PC-9 (cell line): ENCODE results near the gene ERH. TPM values are rescaled to one million over a fixed set of nuclear protein-coding genes. Genes with fewer than 3 reads are reported as not detected.

Experiments
- BruUV-seq: library from RNA; stranded (reverse); fragments of 400-500 nt; replicated peaks from 2 replicates; lab custom pipeline; 2021; lab: Mats Ljungman, UMichigan
- CTCF ChIA-PET: fragments of 300-600 bp; sonication (Branson Sonifier 250); formaldehyde crosslinking; loops from one replicate; lab custom pipeline; 2022; ENCODE audit warnings: antibody characterized with exemption; lab: Charles Lee
- POLR2A ChIA-PET: fragments of 300-600 bp; sonication (Branson Sonifier 250); formaldehyde crosslinking; loops from one replicate; lab custom pipeline; 2022; ENCODE audit warnings: antibody characterized with exemption; ENCODE audit not compliant: unreplicated experiment; lab: Charles Lee
- DNase-seq, 2 experiments: peaks; one replicate each; pipeline versions ENCODE4 v3.0.0 to v3.0.0-alpha.2; 2015 to 2022; ENCODE audit warnings: mixed read lengths in 1 of 2
- H2AFZ ChIP-seq: fragments of 200-600 bp; sonication (generic); 2 replicates; pipeline ENCODE4 v1.8.1; 2017; ENCODE audit warnings: antibody characterized with exemption
- H3F3A ChIP-seq: fragments of 200-600 bp; sonication (generic); 2 replicates; pipeline ENCODE4 v1.8.1; 2017; ENCODE audit warnings: antibody characterized with exemption, mild to moderate bottlenecking, low read depth; ENCODE audit not compliant: insufficient read depth
- H3K27ac ChIP-seq: fragments of 200-600 bp; sonication (generic); 2 replicates; pipeline ENCODE4 v1.6.1; 2016; ENCODE audit warnings: mixed run types
- H3K27me3 ChIP-seq: fragments of 200-600 bp; sonication (generic); 2 replicates; pipeline ENCODE4 v1.6.1; 2016; ENCODE audit warnings: low read depth, mixed run types; ENCODE audit not compliant: insufficient read depth
- H3K36me3 ChIP-seq: fragments of 200-600 bp; sonication (generic); 2 replicates; pipeline ENCODE4 v1.6.1; 2016; ENCODE audit warnings: low read depth, mixed run types
- H3K4me1 ChIP-seq: fragments of 200-600 bp; sonication (generic); replicated peaks from 2 replicates; pipeline ENCODE4 v1.6.1; 2016; ENCODE audit warnings: mixed run types; ENCODE audit not compliant: insufficient read depth
- H3K4me2 ChIP-seq: fragments of 200-600 bp; sonication (generic); 2 replicates; pipeline ENCODE4 v1.6.1; 2017; ENCODE audit warnings: mixed run types
- H3K4me3 ChIP-seq: fragments of 200-600 bp; sonication (generic); 2 replicates; pipeline ENCODE4 v1.6.1; 2016; ENCODE audit warnings: mixed run types
- H3K79me2 ChIP-seq: fragments of 200-600 bp; sonication (generic); 2 replicates; pipeline ENCODE4 v1.6.1; 2017; ENCODE audit warnings: low read depth, mixed run types
- H3K9me2 ChIP-seq: fragments of 200-600 bp; sonication (generic); 2 replicates; pipeline ENCODE4 v1.8.1; 2017; ENCODE audit warnings: mild to moderate bottlenecking; ENCODE audit not compliant: insufficient read depth
- H3K9me3 ChIP-seq: fragments of 200-600 bp; sonication (generic); 2 replicates; pipeline ENCODE4 v1.8.1; 2016; ENCODE audit warnings: low read depth; ENCODE audit not compliant: insufficient read depth
- H4K20me1 ChIP-seq: fragments of 200-600 bp; sonication (generic); 2 replicates; pipeline ENCODE4 v1.8.1; 2017; ENCODE audit not compliant: insufficient read depth
- CTCF ChIP-seq: fragments of 200-600 bp; sonication (generic); conservative IDR thresholded peaks from 2 replicates; pipeline ENCODE4 v1.6.1; 2017; ENCODE audit warnings: mixed run types, antibody characterized with exemption, mild to moderate bottlenecking, moderate library complexity
- EZH2 ChIP-seq: fragments of 200-600 bp; sonication (generic); IDR thresholded peaks from 2 replicates; pipeline ENCODE4 v1.8.0; 2017; ENCODE audit warnings: antibody characterized with exemption, low read depth
- intact Hi-C: fragments of 100-400 bp; cut with micrococcal nuclease; formaldehyde crosslinking; loops from one replicate; pipeline ENCODE4 v1.10.0; 2022; ENCODE audit not compliant: unreplicated experiment
- total RNA-seq: library from RNA; stranded (reverse); gene quantifications from 2 replicates; pipeline ENCODE4 v1.2.3, GENCODE V29; 2021

Gene ERH
- total RNA-seq, 1 experiment from 2014 or later: 347 TPM

- Histone ChIP-seq H3K79me2 (no peaks in the 10 kb centered on the region), H3K36me3 (peaks cover 44% of the 10 kb centered on the region), H3K9me2 (no peaks in the 10 kb centered on the region), H3K9me3 (peaks cover 6% of the 10 kb centered on the region; the same call in 1 of the 2 replicates), H2AFZ (no peak overlapping the region), H4K20me1 (peaks cover 4% of the 10 kb centered on the region; the same call in 1 of the 2 replicates), H3K4me2 (no peak overlapping the region), H3K4me3 (no peak overlapping the region), H3F3A (peaks cover 28% of the 10 kb centered on the region; the same call in 1 of the 2 replicates), H3K27me3 (no peaks in the 10 kb centered on the region), H3K4me1 (no peaks in the 10 kb centered on the region), H3K27ac (no peak overlapping the region)
- no peak for DNase-seq
- CTCF ChIA-PET: no interaction called here
- BruUV-seq: no TSS peak
- POLR2A ChIA-PET: no interaction called here
- intact Hi-C loops: no loop called here
- TF ChIP-seq EZH2 (no peak), CTCF (no peak)
These were observed 22.9 kb downstream of the ERH start for GRCh38 chr14:69375182-69375581.

- Histone ChIP-seq H3K4me2 (no peak overlapping the region), H3F3A (peaks cover 28% of the 10 kb centered on the region; the same call in 1 of the 2 replicates), H3K9me3 (peaks cover 6% of the 10 kb centered on the region; the same call in 1 of the 2 replicates), H3K4me3 (no peak overlapping the region), H3K36me3 (peaks cover 34% of the 10 kb centered on the region; the same call in 1 of the 2 replicates), H3K9me2 (no peaks in the 10 kb centered on the region), H2AFZ (no peak overlapping the region), H4K20me1 (no peaks in the 10 kb centered on the region; the same call in 1 of the 2 replicates), H3K79me2 (no peaks in the 10 kb centered on the region), H3K4me1 (no peaks in the 10 kb centered on the region), H3K27me3 (no peaks in the 10 kb centered on the region), H3K27ac (no peak overlapping the region)
- TF ChIP-seq EZH2: no peak
- intact Hi-C loops: no loop called here
- BruUV-seq: no TSS peak
- CTCF ChIA-PET: interaction anchor here (0.5 kb wide), 1 partner anchor 23 kb away, joined by 3 read pairs; no protein-coding TSS in a partner anchor
- POLR2A ChIA-PET: no interaction called here
- no peak for DNase-seq
These were observed 23.9 kb downstream of the ERH start for GRCh38 chr14:69374235-69374634.

- POLR2A ChIA-PET: interaction anchor here (1.0 kb wide), 1 partner anchor 38 kb away, joined by 6 read pairs; no protein-coding TSS in a partner anchor
- no peak overlapping the region for H2AFZ ChIP-seq
- intact Hi-C loops: no loop called here
- H3K79me2 ChIP-seq: no peaks in the 10 kb centered on the region
- peaks cover 22% of the 10 kb centered on the region; the same call in 1 of the 2 replicates for H3F3A ChIP-seq
- H4K20me1 ChIP-seq: no peaks in the 10 kb centered on the region
- no peak overlapping the region for H3K27ac ChIP-seq
- CTCF ChIA-PET: no interaction called here
- no TSS peak for BruUV-seq
- TF ChIP-seq EZH2: no peak
- TF ChIP-seq CTCF: no peak
- H3K4me3 ChIP-seq: no peak overlapping the region
- no peaks in the 10 kb centered on the region for H3K4me1 ChIP-seq
- H3K36me3 ChIP-seq: peaks cover 29% of the 10 kb centered on the region; the same call in 1 of the 2 replicates
- no peak overlapping the region for H3K4me2 ChIP-seq
- H3K9me2 ChIP-seq: no peaks in the 10 kb centered on the region
- H3K27me3 ChIP-seq: no peaks in the 10 kb centered on the region
- no peak for DNase-seq
- H3K9me3 ChIP-seq: peaks cover 6% of the 10 kb centered on the region; the same call in 1 of the 2 replicates
These were observed 25.0 kb downstream of the ERH start for GRCh38 chr14:69373104-69373503.
